GM12891 (cell line): ENCODE data around the gene SNX8.
"Not testable (repeated sequence)": the region's sequence is repeated elsewhere in the genome, so short reads cannot be mapped to it uniquely, and the experiment has no call there.

ENCODE experiments used
- POLR2A ChIP-seq: IDR thresholded peaks from 2 replicates; pipeline ENCODE4 v1.6.1; 2011; ENCODE audit warnings: low read depth, low read length, control low read depth
- POLR2AphosphoS5 ChIP-seq: IDR thresholded peaks from 2 replicates; pipeline ENCODE4 v1.6.1; 2011; ENCODE audit warnings: low read depth, low read length, control low read depth

DNA sequence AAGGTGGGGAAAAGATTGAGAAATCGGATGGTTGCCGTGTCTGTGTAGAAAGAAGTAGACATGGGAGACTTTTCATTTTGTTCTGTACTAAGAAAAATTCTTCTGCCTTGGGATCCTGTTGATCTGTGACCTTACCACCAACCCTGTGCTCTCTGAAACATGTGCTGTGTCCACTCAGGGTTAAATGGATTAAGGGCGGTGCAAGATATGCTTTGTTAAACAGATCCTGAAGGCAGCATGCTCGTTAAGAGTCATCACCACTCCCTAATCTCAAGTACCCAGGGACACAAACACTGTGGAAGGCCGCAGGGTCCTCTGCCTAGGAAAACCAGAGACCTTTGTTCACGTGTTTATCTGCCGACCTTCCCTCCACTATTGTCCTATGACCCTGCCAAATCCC, 10.7 kb downstream of the SNX8 start:
- TF ChIP-seq POLR2AphosphoS5, POLR2A: not testable (repeated sequence)
